Esophagus squamous epithelium (tissue), 4 donors: ENCODE measurements around the gene PCARE.

Experiments
- POLR2A ChIP-seq, 4 donors: fragments of 450-650 bp; IDR thresholded peaks; one replicate each; pipeline ENCODE4 v1.6.1; 2017; ENCODE audit warnings: antibody characterized with exemption in 4 of 4, mild to moderate bottlenecking in 4 of 4, moderate library complexity in 3 of 4
- TF ChIP-seq, protein P1 (sequence below), 6 experiments: fragments of 450-650 bp in 4 of 6; fragments of 200-600 bp in 2 of 6; sonication (generic) in 2 of 6; IDR thresholded peaks; one replicate each; pipeline ENCODE4 v1.5.1; 2016 to 2019; ENCODE audit warnings: antibody characterized with exemption in 6 of 6, mild to moderate bottlenecking in 4 of 6, moderate library complexity in 4 of 6

DNA sequence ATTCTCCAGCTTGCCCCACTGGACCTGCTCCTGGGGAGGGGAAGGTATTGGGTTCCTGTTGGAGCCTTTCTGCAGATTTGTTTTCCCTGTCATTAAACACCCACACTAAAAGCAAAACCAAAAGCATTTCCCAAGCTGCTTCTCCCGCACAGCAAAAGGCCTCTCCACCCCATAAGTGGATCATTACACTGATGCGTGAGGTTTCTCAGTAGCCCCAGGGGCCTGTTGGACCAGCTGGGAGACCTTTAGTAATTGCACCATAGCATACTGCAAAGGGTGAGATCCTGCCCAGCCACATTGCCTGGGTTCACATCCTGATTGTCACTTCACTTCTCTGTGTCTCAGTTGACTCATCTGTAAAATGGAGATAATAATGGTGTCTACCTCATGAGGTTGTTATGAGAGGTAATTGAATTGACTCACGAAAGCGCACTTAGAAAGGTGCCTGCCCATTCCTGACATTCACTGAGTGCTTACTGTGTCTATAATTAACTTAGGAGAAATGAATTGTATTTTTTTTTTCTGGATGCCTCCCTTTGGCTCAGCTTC lies 49.4 kb downstream of the PCARE start:
- TF ChIP-seq, protein P1, sequence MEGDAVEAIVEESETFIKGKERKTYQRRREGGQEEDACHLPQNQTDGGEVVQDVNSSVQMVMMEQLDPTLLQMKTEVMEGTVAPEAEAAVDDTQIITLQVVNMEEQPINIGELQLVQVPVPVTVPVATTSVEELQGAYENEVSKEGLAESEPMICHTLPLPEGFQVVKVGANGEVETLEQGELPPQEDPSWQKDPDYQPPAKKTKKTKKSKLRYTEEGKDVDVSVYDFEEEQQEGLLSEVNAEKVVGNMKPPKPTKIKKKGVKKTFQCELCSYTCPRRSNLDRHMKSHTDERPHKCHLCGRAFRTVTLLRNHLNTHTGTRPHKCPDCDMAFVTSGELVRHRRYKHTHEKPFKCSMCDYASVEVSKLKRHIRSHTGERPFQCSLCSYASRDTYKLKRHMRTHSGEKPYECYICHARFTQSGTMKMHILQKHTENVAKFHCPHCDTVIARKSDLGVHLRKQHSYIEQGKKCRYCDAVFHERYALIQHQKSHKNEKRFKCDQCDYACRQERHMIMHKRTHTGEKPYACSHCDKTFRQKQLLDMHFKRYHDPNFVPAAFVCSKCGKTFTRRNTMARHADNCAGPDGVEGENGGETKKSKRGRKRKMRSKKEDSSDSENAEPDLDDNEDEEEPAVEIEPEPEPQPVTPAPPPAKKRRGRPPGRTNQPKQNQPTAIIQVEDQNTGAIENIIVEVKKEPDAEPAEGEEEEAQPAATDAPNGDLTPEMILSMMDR (IDR thresholded peaks at IDR 0.05), result no peak
- no peak for TF ChIP-seq POLR2A (IDR thresholded peaks at IDR 0.05)
